GM12878 (cell line): Measurements from ENCODE around the gene ULK4. TPM values are rescaled to one million over a fixed set of nuclear protein-coding genes. Genes with fewer than 3 reads are reported as not detected.

Experiments used
- ATAC-seq: fragments of 200-7000 bp; cut with Tn5 transposase; 3 replicates; pipeline ENCODE4 v1.9.1; 2020; ENCODE audit warnings: mild to moderate bottlenecking, moderate library complexity
- BruUV-seq: library from RNA; stranded (reverse); fragments of 400-500 nt; replicated peaks from 2 replicates; lab custom pipeline; 2021; lab: Mats Ljungman, UMichigan
- CTCF ChIA-PET: fragments of 300-600 bp; sonication (Branson Sonifier 250); formaldehyde crosslinking; extraction: SDS; loops from one replicate; lab custom pipeline; 2021; ENCODE audit warnings: inconsistent platforms; lab: Yijun Ruan, JAX
- POLR2A ChIA-PET: fragments of 350-600 bp; formaldehyde crosslinking; extraction: SDS; loops from one replicate; lab custom pipeline; 2021; ENCODE audit warnings: inconsistent platforms; lab: Charles Lee
- RAD21 ChIA-PET: fragments of 300-600 bp; sonication (Branson Sonifier 250); formaldehyde crosslinking; loops from one replicate; lab custom pipeline; 2023; ENCODE audit warnings: antibody characterized with exemption; ENCODE audit not compliant: unreplicated experiment; lab: Charles Lee
- SMC1A ChIA-PET: fragments of 300-600 bp; sonication (Branson Sonifier 250); formaldehyde crosslinking; loops from one replicate; lab custom pipeline; 2023; ENCODE audit not compliant: unreplicated experiment, uncharacterized antibody; lab: Charles Lee
- DNase-seq: peaks from one replicate; pipeline ENCODE4 v3.0.0-alpha.2; 2011; ENCODE audit warnings: low read depth, low spot score
- FAIRE-seq: peaks from 3 replicates; lab custom pipeline; 2011; peaks lifted over from hg19 to GRCh38; lab: Jason Lieb, UNC
- H2AFZ ChIP-seq: 2 replicates; pipeline ENCODE4 v1.6.0; 2011; ENCODE audit warnings: low read depth, low read length, control low read depth; ENCODE audit not compliant: control insufficient read depth
- H3K27ac ChIP-seq: 2 replicates; pipeline ENCODE4 v1.5.1; 2011; ENCODE audit warnings: control low read depth; ENCODE audit not compliant: control insufficient read depth, insufficient read depth
- H3K27me3 ChIP-seq, 2 experiments: replicated peaks in 1 of 2; 2 replicates each; pipeline versions ENCODE4 v1.6.0 to v1.6.1; 2011; ENCODE audit warnings: low read length in 1 of 2; ENCODE audit not compliant: control insufficient read depth in 2 of 2, insufficient read depth in 2 of 2
- H3K36me3 ChIP-seq, 2 experiments: 2 replicates each; pipeline ENCODE4 v1.5.1; 2011; ENCODE audit warnings: low read length in 1 of 2; ENCODE audit not compliant: control insufficient read depth in 2 of 2, insufficient read depth in 2 of 2
- H3K4me1 ChIP-seq: 2 replicates; pipeline ENCODE4 v1.6.1; 2011; ENCODE audit warnings: mild to moderate bottlenecking, low read length, moderate library complexity, mixed read lengths; ENCODE audit not compliant: control insufficient read depth, insufficient read depth
- H3K4me2 ChIP-seq: 2 replicates; pipeline ENCODE4 v1.6.0; 2011; ENCODE audit warnings: control low read depth; ENCODE audit not compliant: control insufficient read depth, insufficient read depth
- H3K4me3 ChIP-seq: fragments of 200-600 bp; sonication (generic); 2 replicates; pipeline ENCODE4 v1.5.1; 2016
- H3K79me2 ChIP-seq: 2 replicates; pipeline ENCODE4 v1.6.0; 2011; ENCODE audit warnings: low read length; ENCODE audit not compliant: control insufficient read depth, insufficient read depth
- H3K9ac ChIP-seq: 2 replicates; pipeline ENCODE4 v1.8.0; 2011; ENCODE audit warnings: low read length, control low read depth, mixed read lengths; ENCODE audit not compliant: control insufficient read depth, insufficient read depth
- H3K9me3 ChIP-seq: replicated peaks from 3 replicates; pipeline ENCODE4 v1.5.1; 2011; ENCODE audit warnings: mild to moderate bottlenecking, low read length; ENCODE audit not compliant: control insufficient read depth, insufficient read depth
- H4K20me1 ChIP-seq: 2 replicates; pipeline ENCODE4 v1.6.0; 2011; ENCODE audit not compliant: control insufficient read depth, insufficient read depth
- KLF5 ChIP-seq: fragments of 450-650 bp; IDR thresholded peaks from 2 replicates; pipeline ENCODE4 v1.6.1; 2014; ENCODE audit warnings: mild to moderate bottlenecking; ENCODE audit not compliant: partially characterized antibody
- MTA3 ChIP-seq: IDR thresholded peaks from 2 replicates; pipeline ENCODE4 v1.6.1; 2012; ENCODE audit warnings: low read length, inconsistent platforms, borderline replicate concordance
- MYC ChIP-seq: IDR thresholded peaks from 2 replicates; pipeline ENCODE4 v1.6.1; 2011; ENCODE audit warnings: mild to moderate bottlenecking, low read length, moderate library complexity, inconsistent platforms; ENCODE audit not compliant: insufficient read depth, insufficient replicate concordance, insufficient read length, severe bottlenecking
- PAX5 ChIP-seq: IDR thresholded peaks from 2 replicates; pipeline ENCODE4 v1.6.1; 2011; ENCODE audit warnings: low read depth, low read length, borderline replicate concordance
- SP1 ChIP-seq: IDR thresholded peaks from one replicate; pipeline ENCODE4 v1.6.1; 2011; ENCODE audit warnings: low read depth, low read length
- WGBS: methylation state at CpG from one replicate; pipeline ENCODE4 v1.1.6; 2016; ENCODE audit warnings: low lambda C conversion rate; ENCODE audit not compliant: insufficient replicate concordance, insufficient coverage; ENCODE audit errors: missing lambda C conversion rate; 5-methylcytosine and 5-hydroxymethylcytosine counted together
- in situ Hi-C: fragments of 300-500 bp; cut with MboI; formaldehyde crosslinking; loops from 9 replicates; pipeline ENCODE4 v1.14.3; 2018; ENCODE audit warnings: mixed read lengths
- intact Hi-C: fragments of 100-400 bp; cut with micrococcal nuclease; formaldehyde crosslinking; loops from one replicate; pipeline ENCODE4 v1.14.2; 2022; ENCODE audit not compliant: unreplicated experiment
- polyA plus RNA-seq, 11 experiments: library from polyadenylated mRNA; depleted of rRNA in 4 of 11; unstranded in 6 of 11; stranded (reverse) in 5 of 11; fragments of >200 nt; fragmentation: Nextera tagmentation in 4 of 11; fragmentation: Illumina TruSeq in 1 of 11; extraction: Ambion mirVana in 4 of 11; extraction: Trizol in 1 of 11; gene quantifications; 1 replicate in 1 of 11; 2 replicates in 10 of 11; pipeline versions ENCODE4 v1.2.1 to v1.2.3, GENCODE V29; 2011 to 2016; ENCODE audit warnings: inconsistent platforms in 2 of 11, missing spikeins in 2 of 11, low read depth in 1 of 11
- total RNA-seq, 4 experiments: library from RNA; depleted of rRNA in 3 of 4; stranded (reverse); fragments of >200 nt in 3 of 4; fragmentation: Illumina TruSeq in 1 of 4; extraction: Trizol in 1 of 4; gene quantifications; 2 replicates each; pipeline versions ENCODE4 v1.2.1 to v1.2.3, GENCODE V29; 2013 to 2021
- TF ChIP-seq, protein P1 (sequence below), 3 experiments: IDR thresholded peaks in 2 of 3; conservative IDR thresholded peaks in 1 of 3; 2 replicates each; pipeline ENCODE4 v1.5.1; 2011; ENCODE audit warnings: low read depth in 3 of 3, low read length in 3 of 3, mild to moderate bottlenecking in 3 of 3, control low read depth in 2 of 3, moderate library complexity in 2 of 3, inconsistent platforms in 1 of 3, mixed read lengths in 1 of 3; ENCODE audit not compliant: control insufficient read depth in 2 of 3, insufficient read depth in 1 of 3; ENCODE audit errors: extremely low read depth in 1 of 3

The ULK4 gene
- total and polyA plus RNA-seq, 10 of the 15 experiments (the other 5 are each of a cell fraction or from before 2014, with no cell fraction given): 3.5 to 7.6 (median 6.3) TPM

DNA sequence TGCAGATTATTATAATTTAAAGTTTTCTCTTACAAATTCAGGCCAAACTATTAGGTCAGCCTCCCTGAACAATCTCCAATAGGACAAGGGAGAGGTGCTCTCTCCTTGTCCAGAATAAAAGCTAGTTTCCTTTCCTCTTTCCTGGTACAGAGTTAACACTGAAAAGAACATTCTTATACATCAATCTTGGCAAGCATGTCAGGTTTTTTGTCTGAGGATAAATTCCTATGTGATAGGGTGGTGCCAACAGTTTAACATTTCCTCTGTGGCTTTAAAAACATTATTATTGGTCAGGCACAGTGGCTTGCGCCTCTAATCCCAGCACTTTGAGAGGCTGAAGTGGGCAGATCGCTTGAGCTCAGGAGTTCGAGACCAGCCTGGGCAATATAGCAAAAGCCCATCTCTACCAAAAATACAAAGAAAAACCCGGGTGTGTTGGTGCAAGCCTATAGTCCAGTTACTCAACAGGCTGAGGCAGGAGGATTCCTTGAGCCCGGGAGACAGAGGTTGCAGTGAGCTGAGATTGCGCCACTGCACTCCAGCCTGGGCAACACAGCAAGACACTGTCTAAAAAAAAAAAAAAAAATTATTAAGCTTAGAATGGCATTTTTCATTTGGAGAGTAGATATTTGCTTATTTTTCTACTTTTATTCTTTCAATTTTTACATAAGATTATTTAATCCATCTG is 13.7 kb upstream of the ULK4 start:
- Histone ChIP-seq H2AFZ (no peak overlapping the region), H3K27me3 (no peaks in the 10 kb centered on the region), H3K9me3 (no peaks in the 10 kb centered on the region), H3K9ac (no peak overlapping the region), H3K4me3 (no peak overlapping the region), H3K36me3 (no peaks in the 10 kb centered on the region), H4K20me1 (no peaks in the 10 kb centered on the region), H3K4me1 (no peaks in the 10 kb centered on the region), H3K4me2 (no peak overlapping the region), H3K27ac (no peak overlapping the region), H3K79me2 (no peaks in the 10 kb centered on the region)
- BruUV-seq: no TSS peak
- WGBS: 81% methylated on average over 6 of the region's 6 CpGs
- SMC1A ChIA-PET: interaction anchor here (0.9 kb wide), 1 partner anchor 124 kb away, joined by 4 read pairs; no protein-coding TSS in a partner anchor
- ATAC-seq (no peak), DNase-seq (no peak), FAIRE-seq (no peak)
- TF ChIP-seq, protein P1, sequence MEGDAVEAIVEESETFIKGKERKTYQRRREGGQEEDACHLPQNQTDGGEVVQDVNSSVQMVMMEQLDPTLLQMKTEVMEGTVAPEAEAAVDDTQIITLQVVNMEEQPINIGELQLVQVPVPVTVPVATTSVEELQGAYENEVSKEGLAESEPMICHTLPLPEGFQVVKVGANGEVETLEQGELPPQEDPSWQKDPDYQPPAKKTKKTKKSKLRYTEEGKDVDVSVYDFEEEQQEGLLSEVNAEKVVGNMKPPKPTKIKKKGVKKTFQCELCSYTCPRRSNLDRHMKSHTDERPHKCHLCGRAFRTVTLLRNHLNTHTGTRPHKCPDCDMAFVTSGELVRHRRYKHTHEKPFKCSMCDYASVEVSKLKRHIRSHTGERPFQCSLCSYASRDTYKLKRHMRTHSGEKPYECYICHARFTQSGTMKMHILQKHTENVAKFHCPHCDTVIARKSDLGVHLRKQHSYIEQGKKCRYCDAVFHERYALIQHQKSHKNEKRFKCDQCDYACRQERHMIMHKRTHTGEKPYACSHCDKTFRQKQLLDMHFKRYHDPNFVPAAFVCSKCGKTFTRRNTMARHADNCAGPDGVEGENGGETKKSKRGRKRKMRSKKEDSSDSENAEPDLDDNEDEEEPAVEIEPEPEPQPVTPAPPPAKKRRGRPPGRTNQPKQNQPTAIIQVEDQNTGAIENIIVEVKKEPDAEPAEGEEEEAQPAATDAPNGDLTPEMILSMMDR (IDR thresholded peaks at IDR 0.05 in 2 of 3, conservative IDR thresholded peaks at IDR 0.05 in 1 of 3; ENCODE audit: control insufficient read depth in 2 of 3, extremely low read depth in 1 of 3, insufficient read depth in 1 of 3, low read depth in 3 of 3, low read length in 3 of 3): no peak
- TF ChIP-seq MTA3 (no peak), KLF5 (no peak), SP1 (no peak), PAX5 (no peak), MYC (no peak)
- RAD21 ChIA-PET: interaction anchor here (1.2 kb wide), 1 partner anchor 124 kb away, joined by 3 read pairs; no protein-coding TSS in a partner anchor
- intact Hi-C loops: no loop called here
- in situ Hi-C loops: no loop called here
- CTCF ChIA-PET: interaction anchor here (0.8 to 1.1 kb wide), 2 partner anchors 32 to 123 kb away, joined by 3 to 10 read pairs; no protein-coding TSS in a partner anchor
- POLR2A ChIA-PET: no interaction called here
